ENCODE measurements around the gene PPP6C. TPM values are rescaled to one million over a fixed set of nuclear protein-coding genes. Genes with fewer than 3 reads are reported as not detected.

PPP6C gene
- total and polyA plus RNA-seq, 2 of the 13 experiments (the other 11 are each of a cell fraction or from before 2014, with no cell fraction given), result 18.5 to 20.9 TPM

DNA sequence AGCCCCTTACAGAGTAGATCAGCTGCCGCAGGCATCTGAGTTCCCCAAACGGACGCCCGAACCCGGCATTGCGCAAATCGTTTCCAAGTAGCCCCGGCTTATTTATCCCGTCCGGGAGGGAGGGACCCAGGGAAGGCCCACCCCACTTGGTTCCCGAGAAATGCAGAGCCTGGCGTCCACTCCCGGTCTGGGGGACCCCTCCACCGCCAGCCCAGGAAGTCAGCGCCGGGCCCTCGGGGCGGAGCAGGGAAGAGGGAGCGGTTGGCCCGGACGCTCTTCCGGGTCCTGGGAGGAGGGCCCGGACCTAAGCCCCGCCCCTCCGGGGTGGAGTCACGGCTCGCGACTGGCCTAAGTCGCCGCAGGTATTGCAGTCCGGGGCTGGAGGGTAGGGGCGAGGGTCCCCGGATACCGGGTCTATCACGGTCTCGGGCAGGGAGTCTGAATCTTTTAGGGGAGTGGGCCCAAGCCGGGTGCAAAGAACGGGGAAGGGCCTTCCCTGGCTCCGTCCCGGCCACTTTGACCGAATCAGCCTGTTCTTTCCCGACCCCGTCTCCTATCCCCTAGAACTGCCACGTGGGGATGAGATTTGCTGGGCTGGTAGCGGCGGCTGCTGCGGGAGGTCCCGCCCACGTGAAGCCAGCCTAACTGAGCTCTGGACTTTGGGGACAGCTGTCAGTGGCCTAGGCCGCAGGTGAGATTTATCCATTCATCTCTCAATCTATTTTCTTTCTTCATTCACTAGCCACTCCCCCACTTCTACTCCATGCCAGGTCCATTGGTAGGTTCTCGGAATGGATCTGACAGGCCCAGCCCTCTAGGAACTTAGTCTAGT is 10.8 kb upstream of the PPP6C start, which contains the start of gene RABEPK (continued):
- TF ChIP-seq FOXC1 (CRISPR knock-in tag; IDR thresholded peaks at IDR 0.05; ENCODE audit: borderline replicate concordance), result 0 out of 2 replicates have a peak, but pooled peaks have one; percentile 81
- TF ChIP-seq ZNF616 (CRISPR knock-in tag; IDR thresholded peaks at IDR 0.05; ENCODE audit: low read depth), result 0 out of 2 replicates have a peak, but pooled peaks have one; percentile 53
- TF ChIP-seq, protein P1, sequence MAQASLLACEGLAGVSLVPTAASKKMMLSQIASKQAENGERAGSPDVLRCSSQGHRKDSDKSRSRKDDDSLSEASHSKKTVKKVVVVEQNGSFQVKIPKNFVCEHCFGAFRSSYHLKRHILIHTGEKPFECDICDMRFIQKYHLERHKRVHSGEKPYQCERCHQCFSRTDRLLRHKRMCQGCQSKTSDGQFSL (CRISPR knock-in tag; IDR thresholded peaks at IDR 0.05), result no peak
- 0 out of 2 replicates have a peak, but pooled peaks have one; percentile 33 for TF ChIP-seq FOXA3 (CRISPR knock-in tag; IDR thresholded peaks at IDR 0.05)
- TF ChIP-seq DMAP1 (CRISPR knock-in tag; IDR thresholded peaks at IDR 0.05), result peak; percentile 97
- TF ChIP-seq KDM3A (CRISPR knock-in tag; IDR thresholded peaks at IDR 0.05; ENCODE audit: low read depth), result 0 out of 2 replicates have a peak, but pooled peaks have one; percentile 27
- peak; percentile 67; the same call in 1 of the 2 replicates for TF ChIP-seq KAT7 (CRISPR knock-in tag; IDR thresholded peaks at IDR 0.05; ENCODE audit: borderline replicate concordance)
- peak; percentile 14 for TF ChIP-seq ZSCAN29 (CRISPR knock-in tag; conservative IDR thresholded peaks at IDR 0.05)
- TF ChIP-seq, protein P2, sequence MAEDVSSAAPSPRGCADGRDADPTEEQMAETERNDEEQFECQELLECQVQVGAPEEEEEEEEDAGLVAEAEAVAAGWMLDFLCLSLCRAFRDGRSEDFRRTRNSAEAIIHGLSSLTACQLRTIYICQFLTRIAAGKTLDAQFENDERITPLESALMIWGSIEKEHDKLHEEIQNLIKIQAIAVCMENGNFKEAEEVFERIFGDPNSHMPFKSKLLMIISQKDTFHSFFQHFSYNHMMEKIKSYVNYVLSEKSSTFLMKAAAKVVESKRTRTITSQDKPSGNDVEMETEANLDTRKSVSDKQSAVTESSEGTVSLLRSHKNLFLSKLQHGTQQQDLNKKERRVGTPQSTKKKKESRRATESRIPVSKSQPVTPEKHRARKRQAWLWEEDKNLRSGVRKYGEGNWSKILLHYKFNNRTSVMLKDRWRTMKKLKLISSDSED (CRISPR knock-in tag; IDR thresholded peaks at IDR 0.05), result peak; percentile 70; the same call in 1 of the 2 replicates
- peak; percentile 77 for TF ChIP-seq ZNF883 (CRISPR knock-in tag; IDR thresholded peaks at IDR 0.05; ENCODE audit: not compliant biosample characterization)
- peak; percentile 72 for TF ChIP-seq KMT2B (CRISPR knock-in tag; IDR thresholded peaks at IDR 0.05)
- TF ChIP-seq ZBTB10 (CRISPR knock-in tag; IDR thresholded peaks at IDR 0.05; ENCODE audit: borderline replicate concordance), result peak; percentile 84; the same call in 1 of the 2 replicates
- TF ChIP-seq, protein P3, sequence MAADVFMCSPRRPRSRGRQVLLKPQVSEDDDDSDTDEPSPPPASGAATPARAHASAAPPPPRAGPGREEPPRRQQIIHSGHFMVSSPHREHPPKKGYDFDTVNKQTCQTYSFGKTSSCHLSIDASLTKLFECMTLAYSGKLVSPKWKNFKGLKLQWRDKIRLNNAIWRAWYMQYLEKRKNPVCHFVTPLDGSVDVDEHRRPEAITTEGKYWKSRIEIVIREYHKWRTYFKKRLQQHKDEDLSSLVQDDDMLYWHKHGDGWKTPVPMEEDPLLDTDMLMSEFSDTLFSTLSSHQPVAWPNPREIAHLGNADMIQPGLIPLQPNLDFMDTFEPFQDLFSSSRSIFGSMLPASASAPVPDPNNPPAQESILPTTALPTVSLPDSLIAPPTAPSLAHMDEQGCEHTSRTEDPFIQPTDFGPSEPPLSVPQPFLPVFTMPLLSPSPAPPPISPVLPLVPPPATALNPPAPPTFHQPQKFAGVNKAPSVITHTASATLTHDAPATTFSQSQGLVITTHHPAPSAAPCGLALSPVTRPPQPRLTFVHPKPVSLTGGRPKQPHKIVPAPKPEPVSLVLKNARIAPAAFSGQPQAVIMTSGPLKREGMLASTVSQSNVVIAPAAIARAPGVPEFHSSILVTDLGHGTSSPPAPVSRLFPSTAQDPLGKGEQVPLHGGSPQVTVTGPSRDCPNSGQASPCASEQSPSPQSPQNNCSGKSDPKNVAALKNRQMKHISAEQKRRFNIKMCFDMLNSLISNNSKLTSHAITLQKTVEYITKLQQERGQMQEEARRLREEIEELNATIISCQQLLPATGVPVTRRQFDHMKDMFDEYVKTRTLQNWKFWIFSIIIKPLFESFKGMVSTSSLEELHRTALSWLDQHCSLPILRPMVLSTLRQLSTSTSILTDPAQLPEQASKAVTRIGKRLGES (CRISPR knock-in tag; IDR thresholded peaks at IDR 0.05; ENCODE audit: borderline replicate concordance), result no peak
- TF ChIP-seq SP2 (CRISPR knock-in tag; IDR thresholded peaks at IDR 0.05), result peak; percentile 57
- TF ChIP-seq, protein P4, sequence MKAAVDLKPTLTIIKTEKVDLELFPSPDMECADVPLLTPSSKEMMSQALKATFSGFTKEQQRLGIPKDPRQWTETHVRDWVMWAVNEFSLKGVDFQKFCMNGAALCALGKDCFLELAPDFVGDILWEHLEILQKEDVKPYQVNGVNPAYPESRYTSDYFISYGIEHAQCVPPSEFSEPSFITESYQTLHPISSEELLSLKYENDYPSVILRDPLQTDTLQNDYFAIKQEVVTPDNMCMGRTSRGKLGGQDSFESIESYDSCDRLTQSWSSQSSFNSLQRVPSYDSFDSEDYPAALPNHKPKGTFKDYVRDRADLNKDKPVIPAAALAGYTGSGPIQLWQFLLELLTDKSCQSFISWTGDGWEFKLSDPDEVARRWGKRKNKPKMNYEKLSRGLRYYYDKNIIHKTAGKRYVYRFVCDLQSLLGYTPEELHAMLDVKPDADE (CRISPR knock-in tag; IDR thresholded peaks at IDR 0.05), result no peak
- TF ChIP-seq NCOA1 (CRISPR knock-in tag; IDR thresholded peaks at IDR 0.05), result peak; percentile 61; the same call in 1 of the 2 replicates
